GM21515 (cell line): Measurements from ENCODE around the gene ZRANB1.

ENCODE experiments used
- ATAC-seq: cut with Tn5 transposase; IDR thresholded peaks from one replicate; pipeline ENCODE4 v1.9.1; 2021; ENCODE audit not compliant: unreplicated experiment

The ZRANB1 gene

GRCh38 chr10:125033146-125033924 lies 91.4 kb downstream of the ZRANB1 start:
- no peak for ATAC-seq

GRCh38 chr10:125034675-125035074 lies 92.8 kb downstream of the ZRANB1 start:
- no peak for ATAC-seq

- ATAC-seq: no peak
Observed at GRCh38 chr10:125035136-125035535, 93.2 kb downstream of the ZRANB1 start.

GRCh38 chr10:125035588-125036295 lies 93.8 kb downstream of the ZRANB1 start:
- no peak for ATAC-seq

- ATAC-seq: no peak
Observed at GRCh38 chr10:125037145-125037877, 95.4 kb downstream of the ZRANB1 start.
